GM19452 (cell line): Measurements from ENCODE around the gene DIAPH3.

Experiments used
- ATAC-seq: cut with Tn5 transposase; IDR thresholded peaks from one replicate; pipeline ENCODE4 v1.9.1; 2021; ENCODE audit not compliant: unreplicated experiment

The DIAPH3 gene

DNA sequence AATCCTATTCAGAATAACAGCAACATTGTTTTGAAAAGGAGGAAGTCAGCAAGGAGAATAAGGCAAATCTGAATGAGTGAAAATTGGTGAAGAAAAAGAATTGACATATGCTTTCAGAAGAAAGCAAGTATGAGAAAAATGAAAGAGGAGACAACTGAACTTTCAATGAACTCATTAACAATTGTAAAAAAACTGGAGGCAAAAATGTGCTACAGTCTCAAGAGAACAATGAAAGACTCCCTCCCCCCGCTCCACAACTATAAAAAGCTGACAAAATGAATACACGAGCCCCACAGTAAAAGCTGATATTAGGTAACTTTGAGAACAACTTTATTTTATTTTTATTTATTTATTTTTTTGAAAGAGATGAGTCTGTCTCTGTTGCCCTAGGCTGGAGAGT lies 373.1 kb downstream of the DIAPH3 start:
- no peak for ATAC-seq

DNA sequence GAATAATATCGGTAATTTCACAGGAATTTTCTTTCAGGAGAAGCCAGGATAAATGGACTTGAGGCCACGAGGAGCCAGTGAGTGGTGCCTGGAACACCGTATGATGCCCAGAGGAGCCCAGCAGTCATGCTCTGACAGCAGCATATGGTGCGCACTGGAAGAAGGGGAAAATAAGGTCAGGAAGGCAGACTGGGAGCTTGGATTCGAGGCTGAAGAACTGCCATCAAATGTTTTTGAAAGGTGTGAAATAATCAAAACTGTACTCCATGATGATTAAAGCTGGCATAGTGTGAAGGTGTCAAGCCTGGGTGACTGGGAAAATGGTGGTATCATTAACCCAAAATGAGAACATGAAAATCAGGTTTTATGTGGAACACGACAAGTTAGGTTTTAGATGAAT lies 374.2 kb downstream of the DIAPH3 start:
- no peak for ATAC-seq

DNA sequence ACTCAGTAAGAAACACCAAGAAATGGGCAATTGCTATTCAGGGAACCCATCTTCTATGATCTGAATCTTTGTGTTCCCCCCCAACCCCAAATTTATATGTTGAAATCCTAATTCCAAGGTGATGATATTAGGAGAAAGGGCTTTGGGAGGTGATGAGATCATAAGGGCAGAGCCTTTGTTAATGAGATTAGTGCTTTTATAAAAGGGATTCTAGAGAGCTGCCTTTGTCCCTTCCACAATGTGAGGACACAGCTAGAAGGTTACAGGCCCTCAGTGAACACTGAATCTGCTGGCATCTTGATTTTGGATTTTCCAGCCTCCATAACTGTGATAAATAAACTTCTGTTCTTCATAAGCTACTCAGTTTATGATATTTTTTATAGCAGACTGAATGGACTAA lies 376.0 kb downstream of the DIAPH3 start:
- no peak for ATAC-seq

DNA sequence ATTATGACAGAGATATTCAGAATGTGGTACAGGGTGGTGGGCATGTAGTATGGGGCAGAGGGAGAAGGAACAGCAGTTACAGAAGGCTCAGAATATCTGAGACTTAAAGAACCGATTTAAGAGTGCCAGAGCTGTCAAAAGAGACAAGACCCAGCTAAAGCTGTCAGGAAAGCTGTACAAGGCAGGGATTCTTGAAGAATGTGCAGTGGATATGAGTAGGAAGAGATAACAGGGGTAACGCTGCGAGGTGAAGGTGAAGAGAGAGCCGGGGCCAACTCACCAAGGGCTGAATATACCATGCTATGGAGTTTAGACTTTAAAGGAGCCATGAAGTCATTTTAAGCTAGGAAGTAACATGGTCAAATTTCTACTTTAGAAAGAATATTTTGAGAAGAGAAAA lies 381.0 kb downstream of the DIAPH3 start:
- no peak for ATAC-seq

DNA sequence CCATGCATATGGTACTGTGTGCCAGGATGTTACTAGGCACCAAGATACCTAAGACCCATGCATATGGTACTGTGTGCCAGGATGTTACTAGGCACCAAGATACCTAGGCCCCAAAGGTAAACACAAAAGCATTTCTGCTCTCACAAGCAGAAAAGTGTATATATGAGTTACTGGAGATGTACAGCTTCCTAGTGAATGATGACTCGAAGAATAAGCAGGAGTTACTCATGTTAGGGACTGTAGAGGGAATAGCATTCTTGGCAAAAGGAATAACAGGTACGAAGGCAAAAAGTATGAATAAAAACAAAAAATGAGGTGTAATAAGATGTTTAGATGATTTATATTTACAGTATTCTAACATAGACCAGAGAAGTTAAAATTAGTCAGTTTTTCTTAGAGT lies 383.7 kb downstream of the DIAPH3 start:
- ATAC-seq = no peak

DNA sequence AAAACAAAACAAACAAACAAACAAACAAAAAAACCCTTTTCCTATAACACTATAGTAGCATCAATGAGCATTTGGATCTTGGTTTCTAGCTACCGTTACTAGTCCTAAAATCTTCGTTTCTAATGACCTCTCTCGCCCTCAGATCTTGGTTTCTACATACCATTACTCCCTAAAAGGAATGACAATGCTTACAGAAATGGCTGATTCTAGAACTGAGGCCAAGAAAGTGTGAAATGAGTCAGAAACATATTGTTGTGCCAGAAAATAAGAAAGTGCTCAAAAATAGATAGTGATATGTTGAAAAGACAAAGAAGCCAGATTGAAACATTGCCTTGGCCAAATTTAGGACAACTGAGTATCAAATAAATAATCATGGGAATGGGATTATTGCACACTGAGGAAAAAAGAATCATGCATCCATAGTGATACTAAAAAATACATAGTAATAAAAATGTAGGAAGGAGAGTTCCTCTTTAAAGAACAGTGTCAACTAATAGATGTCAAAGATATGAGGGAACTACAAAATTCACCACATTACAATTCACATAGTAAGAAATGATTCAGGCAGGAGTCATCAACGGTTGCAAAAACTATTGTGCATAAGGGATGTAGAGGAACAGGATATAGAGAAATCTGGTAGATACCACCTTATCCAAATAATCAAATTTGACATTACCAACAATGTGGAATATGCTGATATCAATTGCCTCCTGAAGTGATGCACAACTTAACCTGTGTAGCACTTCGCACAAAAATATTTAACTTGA lies 386.6 kb downstream of the DIAPH3 start:
- peak; percentile 51 for ATAC-seq

DNA sequence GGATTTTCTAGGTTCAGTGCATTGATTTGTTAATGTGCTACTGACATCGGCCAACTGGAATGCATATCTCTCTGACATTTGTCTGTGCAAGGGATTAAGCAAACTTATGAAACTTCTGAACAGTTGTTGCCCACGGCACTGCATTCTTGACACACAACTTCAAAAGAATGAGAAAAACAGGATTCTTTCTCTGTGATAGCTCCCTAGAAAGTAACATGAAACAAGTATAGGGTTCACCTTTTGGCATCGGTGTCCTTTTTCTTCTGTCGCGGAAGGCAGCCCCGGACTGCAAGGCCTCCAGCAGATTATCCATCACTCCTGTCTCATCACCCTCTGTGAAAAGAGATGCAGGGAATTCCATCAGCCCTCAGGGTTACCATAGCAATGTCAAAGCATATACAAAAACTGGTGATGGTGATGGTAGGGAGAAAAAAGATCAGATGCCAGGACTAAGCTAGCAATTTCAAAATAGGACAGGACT lies 389.2 kb downstream of the DIAPH3 start:
- no peak for ATAC-seq

DNA sequence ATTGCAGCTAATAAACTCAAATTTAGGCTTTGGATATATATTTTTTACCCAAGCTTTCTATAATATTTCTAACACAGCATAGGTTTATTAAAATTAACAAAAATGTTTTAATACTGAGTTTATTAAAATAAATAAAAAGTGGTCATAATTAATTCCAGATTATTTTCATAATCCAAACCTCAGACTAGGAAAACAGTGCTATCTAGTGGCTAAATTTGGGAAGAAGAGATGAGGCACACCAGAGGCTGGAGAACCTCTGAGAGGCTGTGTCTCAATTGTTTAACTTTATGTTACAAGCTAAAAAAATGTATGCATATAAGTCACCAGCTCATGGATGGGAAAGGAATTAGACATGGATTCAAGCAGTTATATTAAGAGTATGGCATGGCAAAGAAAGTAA lies 392.5 kb downstream of the DIAPH3 start:
- ATAC-seq = no peak

DNA sequence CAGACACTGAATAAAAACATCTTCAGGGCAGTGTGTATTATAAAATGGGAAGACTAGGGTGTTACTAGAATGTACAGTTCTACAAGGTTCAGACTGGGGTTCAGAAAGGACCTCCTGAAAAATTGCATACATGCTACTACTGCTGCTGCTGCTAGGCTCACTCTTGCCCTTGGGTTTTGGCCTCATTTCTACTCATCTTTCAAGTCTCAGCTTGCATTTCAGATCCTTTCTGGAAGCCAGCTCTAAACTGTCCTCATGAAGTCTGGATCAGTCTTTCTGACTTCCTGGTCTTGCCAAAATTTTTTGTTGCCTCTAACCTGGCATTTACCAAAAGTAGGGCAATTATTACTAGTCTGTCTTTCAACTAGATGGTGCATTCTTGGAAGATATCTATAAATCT lies 393.3 kb downstream of the DIAPH3 start:
- ATAC-seq = no peak

DNA sequence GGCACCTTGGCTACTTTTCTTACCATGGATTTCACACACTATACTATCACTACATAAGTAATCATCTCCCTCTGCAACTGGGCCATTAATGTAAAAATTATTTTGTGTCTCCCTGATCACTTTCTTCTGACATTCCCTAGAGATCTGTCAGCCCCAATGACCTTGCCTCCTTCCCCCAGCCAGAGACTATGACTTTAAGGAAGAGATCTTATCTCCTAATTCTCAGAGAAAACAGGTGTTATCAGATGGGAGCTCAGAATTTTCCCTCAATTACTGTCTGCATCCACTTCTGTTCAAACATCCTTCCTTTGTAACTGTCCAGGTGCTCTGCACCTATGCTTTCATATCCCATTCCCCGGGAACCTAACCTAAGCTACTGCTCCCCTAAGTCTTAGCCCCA lies 397.5 kb downstream of the DIAPH3 start:
- ATAC-seq = no peak

DNA sequence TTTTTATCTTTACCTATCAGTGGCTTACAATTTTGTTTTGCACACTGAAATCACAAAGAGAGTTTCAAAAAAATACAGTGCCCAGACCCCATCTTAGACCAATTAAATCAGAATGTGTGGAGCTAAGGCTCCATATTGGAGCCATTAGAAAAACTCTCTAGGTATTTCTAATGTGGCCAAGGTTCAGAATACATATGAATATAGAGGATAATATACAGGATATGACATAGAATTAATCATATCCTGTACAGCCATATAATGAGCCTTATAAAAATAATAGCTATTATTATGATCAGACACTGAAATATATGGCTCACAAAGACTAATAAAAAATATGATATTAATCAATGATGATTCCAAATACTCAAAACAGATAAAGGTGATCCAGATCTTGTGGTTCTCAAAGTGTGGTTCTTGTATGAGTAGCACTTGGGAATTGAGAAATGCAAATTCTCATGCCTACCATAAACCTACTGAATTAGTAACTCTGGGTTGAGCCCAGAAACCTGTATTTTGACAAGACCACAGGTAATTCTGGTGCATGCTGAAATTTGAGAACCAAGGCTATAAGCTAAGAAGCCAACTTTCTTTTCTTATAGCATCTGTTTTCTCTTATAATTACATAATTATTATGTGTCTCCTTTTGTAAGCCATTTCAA lies 408.0 kb downstream of the DIAPH3 start:
- no peak for ATAC-seq

DNA sequence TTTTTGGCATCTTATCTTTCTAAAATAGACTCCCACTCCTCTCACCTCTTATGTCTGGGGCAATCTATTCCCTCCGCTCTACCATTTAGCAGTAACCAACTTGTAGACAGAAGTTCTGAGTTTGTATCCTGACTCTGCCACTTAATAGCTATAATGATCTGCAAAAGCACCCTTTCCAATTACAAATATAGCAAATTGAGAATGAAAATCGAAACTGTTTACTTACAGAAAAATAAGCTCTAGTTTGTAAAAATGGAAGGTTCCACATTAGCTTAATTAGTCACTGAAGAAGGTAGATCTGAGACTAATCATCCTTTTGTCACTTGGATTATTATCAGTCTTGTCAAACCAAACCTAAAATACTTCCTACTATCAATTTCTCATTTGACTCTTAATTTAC lies 409.3 kb downstream of the DIAPH3 start:
- no peak for ATAC-seq

DNA sequence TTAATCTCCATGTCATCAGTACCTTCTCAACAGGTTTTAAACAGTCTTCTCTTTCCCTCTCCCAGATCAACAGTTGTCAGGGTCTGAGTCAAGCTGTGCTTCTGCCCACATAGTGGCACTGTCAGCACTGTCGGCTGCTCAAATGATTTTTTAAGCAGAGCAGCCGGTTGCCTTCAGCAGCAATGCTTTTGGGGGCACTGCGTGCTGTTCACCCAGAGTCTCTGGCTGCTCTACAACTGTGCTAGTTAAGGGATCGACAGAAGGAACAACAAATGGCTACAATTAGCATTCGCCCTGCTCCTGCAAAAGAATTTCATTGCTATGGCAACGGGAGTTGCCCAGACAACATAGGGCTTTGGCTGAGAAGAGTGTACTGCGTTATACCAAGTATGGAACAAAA lies 412.9 kb downstream of the DIAPH3 start:
- no peak for ATAC-seq

DNA sequence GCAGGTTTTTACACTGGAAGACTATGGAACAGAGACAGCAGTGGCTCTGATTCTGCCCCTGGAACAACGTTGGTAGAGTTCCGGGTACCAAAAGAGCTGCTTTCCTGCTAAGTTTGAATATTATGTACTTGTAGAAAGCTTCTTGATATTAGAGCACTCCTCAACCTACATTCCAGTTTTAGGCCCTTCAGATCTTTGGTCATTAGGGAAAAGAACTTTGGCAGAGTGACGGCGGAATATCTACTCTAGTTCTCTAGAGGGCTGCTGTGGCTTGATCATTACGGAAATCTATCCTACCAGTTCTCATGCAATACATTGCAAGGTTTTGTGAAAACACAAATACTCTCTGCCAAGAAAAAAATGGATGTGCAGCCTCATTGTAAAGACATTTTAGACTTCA lies 415.7 kb downstream of the DIAPH3 start:
- ATAC-seq = no peak

DNA sequence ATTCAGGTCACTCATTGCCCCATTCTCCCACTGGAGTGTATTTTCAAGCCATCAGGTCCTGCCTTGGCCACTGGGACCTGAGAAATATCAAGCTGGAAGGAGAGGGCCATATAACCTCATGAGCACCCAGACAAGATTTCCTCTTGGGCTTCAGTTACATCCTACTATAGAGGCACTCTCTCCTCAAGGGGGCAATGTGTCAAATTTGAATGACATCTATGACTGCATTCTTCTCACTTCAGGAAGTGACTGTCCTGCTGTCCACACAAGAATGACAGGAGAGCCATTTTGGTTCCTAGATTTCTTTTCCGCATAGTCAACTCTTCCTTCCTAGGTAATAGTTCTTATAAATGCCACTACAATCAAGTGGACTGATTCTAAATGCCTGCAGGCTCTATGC lies 416.2 kb downstream of the DIAPH3 start:
- ATAC-seq = no peak

DNA sequence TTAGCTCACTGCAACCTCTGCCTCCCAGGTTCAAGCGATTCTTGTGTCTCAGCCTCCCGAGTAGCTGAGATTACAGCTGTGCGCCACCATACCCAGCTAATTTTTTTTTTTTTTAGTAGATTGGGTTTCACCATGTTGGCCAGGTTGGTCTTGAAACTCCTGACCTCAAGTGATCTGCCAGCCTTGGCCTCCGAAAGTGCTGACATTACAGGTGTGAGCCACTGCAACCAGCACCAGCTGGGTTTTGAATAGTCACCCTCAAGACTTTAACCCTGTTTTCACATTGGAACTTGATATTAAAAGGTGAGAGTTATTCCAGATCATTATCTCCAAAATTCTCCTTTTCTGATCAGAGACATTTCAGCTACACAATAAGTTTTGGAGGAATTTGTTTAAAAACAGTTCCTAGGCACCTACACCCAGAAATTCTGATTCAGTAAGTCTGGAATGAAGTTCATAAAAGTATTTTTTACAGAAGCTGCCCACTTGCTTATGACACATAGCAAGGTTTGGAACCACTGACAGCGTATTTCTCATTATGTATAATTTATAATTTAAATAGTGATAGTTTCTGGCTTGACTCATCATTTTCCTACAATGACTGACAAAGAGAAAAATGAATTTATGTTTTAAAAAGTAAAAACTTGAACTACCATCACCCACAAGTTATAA lies 417.3 kb downstream of the DIAPH3 start:
- no peak for ATAC-seq

DNA sequence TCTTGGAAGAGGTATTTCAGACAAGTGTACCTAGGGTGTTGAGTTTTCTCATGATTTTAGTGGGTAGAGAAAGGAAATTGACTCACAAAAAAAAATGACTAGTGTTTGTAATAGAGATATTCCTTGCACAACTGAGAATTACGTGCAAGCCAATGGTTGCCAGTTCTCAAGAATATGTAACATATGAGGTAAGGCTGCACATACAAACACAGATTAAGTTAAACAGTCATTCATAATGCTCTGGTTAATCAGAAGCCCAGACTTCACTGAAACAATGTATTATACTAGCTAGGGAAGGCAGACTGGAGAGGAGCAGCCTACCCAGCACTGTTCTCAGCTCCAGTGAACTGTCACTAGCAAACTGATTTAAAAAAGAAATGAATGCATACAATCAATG lies 418.3 kb downstream of the DIAPH3 start:
- ATAC-seq = peak; percentile 56

DNA sequence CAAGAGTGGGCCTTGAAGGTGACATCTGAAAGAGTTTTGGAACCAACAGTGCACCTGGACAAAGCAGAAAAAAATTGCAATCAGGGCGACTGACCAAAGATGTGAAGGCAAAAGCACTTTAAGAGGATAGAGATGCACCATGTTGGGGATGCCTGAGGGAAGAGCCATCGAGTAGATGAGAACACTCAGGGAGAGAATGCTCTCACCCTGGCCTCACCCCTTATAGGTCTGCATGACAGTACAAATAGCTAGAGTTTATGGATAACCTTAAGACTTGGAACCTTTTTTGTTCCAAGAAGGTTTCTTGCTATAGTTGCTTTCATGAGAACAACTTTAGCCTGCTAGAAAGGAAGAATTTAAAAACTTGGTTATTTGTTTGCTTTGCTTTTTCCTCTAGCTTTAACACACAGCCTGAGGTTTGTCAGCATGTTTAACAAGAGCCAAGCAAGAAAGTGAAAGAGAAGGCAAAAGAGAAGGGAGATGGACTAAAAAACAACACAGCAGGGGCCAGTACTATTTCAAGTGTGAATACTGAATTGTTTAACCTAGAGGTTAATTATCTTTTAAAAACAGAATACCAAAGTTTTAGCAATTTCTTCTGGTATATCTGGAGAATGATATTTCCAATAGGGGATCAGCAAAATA lies 418.9 kb downstream of the DIAPH3 start:
- ATAC-seq = peak; percentile 53

DNA sequence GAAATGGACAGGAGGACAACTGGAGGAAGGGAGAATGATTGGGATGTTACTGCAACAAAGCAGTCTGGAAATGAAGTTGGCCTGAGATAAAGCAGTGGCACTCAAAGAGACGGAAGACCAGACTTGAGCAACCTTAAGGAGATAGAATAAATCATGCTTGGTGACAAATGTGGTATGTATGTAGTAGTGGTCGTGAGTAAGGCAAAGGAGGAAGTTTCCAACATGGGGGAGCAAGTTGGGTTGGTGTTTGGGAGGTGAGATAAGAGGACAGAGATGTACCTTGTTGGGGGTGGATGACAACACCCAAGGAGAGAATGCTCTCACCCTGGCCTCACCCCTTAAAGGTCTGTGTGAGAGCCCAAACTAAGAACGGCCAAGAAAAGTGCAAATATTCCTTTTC lies 420.5 kb downstream of the DIAPH3 start:
- ATAC-seq = no peak

DNA sequence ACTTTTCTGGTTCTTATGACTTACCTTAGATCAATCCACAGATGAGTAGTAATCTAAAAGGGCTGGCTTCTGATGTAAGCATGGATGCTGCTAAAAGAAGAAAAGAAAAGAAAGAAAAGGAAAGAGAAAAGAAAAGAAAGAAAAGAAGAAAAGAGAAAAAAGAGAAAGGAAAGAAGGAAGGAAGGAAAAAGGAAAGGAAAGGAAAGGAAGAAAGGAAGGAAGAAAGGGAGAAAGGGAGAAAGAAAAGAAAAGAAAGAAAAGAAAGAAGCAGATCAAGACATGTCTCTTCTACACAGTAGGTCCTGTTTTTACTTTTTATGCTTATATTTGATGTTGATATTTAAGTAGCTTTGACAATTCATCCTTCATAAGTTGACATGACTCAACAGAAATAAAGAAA lies 421.3 kb downstream of the DIAPH3 start:
- ATAC-seq = no peak

DNA sequence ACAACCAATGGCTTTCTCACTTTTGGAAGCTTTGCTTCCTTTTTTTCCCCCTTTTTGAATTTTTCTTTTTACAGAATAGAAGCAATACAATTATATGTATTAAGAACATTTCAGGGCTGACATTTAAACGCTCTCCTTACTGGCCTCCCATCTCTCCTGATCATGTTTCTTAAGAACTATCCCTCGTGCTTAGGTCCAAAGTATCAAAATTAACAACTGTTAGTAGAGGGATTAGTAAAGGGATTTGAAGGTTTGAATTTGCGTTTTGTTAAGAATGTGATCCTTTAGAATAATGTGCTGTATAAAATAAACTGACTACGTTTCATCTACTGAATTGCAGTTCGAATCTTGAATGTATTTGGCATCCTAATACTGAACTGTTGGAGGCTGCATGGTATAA lies 424.8 kb downstream of the DIAPH3 start:
- no peak for ATAC-seq

DNA sequence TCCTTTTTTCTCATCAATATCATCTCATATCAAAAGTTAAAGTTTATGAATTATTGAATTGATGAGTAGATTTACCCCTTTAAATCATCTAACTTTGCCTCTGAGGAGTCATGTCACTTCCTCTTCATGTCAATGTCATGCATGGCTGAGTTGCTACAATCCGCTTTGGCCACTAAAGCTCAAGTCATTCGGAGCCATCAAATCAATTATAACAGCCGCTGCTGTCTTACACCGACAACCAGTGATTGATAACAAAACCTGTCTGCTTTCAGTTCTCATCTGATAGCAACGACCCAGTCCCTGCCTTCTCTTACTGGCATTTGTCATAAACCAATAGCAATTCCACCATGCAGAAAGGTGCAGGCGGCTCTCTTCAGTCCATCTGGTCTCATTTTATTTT lies 429.3 kb downstream of the DIAPH3 start:
- peak; percentile 100 for ATAC-seq
